GM12801 (cell line): ENCODE data around the gene SPATA24.

Experiments
- CTCF ChIP-seq: IDR thresholded peaks from one replicate; pipeline ENCODE4 v1.5.1; 2011; ENCODE audit warnings: control low read depth; ENCODE audit not compliant: insufficient read length; ENCODE audit errors: extremely low read depth

Gene SPATA24

GRCh38 chr5:139403787-139404483 is at the start of gene SPATA24:
Gene SPATA24 (minus strand): TSS chr5:139404089. CDS start chr5:139404060, 29 bp downstream.
- TF ChIP-seq CTCF: no peak

- no peak for TF ChIP-seq CTCF
These were observed 48.2 kb upstream of the SPATA24 start for GRCh38 chr5:139451878-139452660.

GRCh38 chr5:139451176-139451575 is 47.3 kb upstream of the SPATA24 start:
- no peak for TF ChIP-seq CTCF

DNA sequence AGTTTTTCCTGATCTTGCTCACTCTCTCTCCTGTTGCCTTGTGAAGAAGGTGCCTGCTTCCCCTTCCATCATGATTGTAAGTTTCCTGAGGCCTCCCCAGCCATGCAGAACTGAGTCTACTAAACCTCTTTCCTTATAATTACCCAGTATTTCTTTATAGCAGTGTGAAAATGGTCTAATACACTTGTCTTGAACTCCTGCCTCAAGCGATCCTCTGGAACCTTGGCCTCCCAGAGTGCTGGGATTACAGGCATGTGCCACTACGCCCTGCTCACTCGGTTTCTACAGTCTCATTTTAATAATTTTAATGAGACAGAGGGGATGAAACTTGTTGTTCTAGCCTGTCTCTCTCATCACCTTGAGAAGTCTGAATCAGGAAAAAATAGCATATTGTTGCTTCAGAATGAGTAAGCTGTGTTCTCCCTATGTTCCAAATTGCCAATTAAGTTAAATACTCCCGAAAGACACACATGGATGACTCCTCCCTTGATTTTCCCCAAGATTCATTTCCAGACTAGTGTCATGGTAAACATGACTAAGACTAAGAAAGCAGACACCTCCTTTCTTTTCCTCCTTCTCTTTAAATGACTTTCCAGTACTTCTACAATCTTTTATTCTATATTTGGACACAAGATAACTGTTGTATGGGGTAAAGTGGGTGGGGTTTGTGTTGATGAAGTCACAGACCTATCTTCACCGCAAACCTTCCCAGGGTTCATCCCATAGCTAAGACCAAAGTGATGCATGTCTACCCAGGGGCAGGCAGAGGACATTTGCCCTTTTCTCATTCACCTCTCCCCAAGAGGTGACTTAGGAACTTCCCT is 43.3 kb upstream of the SPATA24 start:
- no peak for TF ChIP-seq CTCF

- TF ChIP-seq CTCF: no peak
These were observed 41.7 kb upstream of the SPATA24 start for GRCh38 chr5:139445325-139446170.

DNA sequence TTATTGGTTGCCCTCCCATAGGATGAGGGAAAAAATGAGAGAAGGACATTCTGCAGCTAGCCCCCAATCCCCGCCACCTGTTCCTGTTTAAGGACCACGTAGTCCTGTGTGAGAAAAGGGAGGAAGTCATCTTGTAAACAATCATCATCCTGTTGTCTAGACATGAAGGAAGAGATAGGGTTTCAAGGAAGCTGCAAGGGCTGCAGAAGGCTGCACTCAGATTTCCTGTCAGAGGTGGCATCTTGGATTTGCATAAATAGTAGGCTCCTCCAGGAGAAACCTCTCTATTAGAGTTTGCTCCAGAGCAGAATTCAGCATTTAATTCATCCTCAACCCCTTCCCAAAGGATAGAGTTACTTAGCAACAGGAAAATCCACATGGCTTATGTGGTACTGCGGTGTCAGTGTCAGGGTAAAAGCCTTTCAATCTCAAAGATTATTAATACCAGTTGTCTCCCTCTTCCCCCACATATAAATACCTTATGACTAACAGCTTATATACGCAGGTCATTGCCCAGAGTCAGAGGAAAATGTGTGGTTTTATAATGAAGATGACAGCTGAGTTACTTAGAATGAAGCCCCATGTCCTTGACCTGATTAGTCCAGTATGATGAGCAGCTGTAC is 40.1 kb upstream of the SPATA24 start:
- TF ChIP-seq CTCF: no peak
